ENCODE measurements around the gene OCA2. TPM values are rescaled to one million over a fixed set of nuclear protein-coding genes. Genes with fewer than 3 reads are reported as not detected.

OCA2 gene
- total RNA-seq, 1 experiment from 2014 or later = 0.13 TPM

- ATAC-seq (no peak), DNase-seq (ENCODE audit: low read depth, low spot score) (no peak)
- Histone ChIP-seq H3K27me3 (ENCODE audit: control insufficient read depth, insufficient read depth, low read length) (no peaks in the 10 kb centered on the region), H3K9me3 (ENCODE audit: control insufficient read depth, insufficient read depth, low read depth, low read length) (no peaks in the 10 kb centered on the region), H3K27ac (ENCODE audit: low read length) (no peak overlapping the region), H3K4me3 (ENCODE audit: low read depth in 2 of 2, low read length in 2 of 2) (no peak overlapping the region), H3K36me3 (ENCODE audit: control insufficient read depth, insufficient read depth, low read length) (no peaks in the 10 kb centered on the region), H3K4me1 (ENCODE audit: control insufficient read depth, insufficient read depth, low read length) (no peaks in the 10 kb centered on the region)
- intact Hi-C loops (cut with micrococcal nuclease; ENCODE audit: unreplicated experiment) = no loop called here
- in situ Hi-C loops (cut with HindIII; ENCODE audit: low pct_unique_long_range_greater_than_20kb, low sequenced_read_pairs) = no loop called here
- TF ChIP-seq REST (IDR thresholded peaks at IDR 0.05; ENCODE audit: insufficient read depth in 1 of 2, low read depth in 2 of 2, low read length in 1 of 2) = no peak
- TF ChIP-seq POLR2AphosphoS5 (IDR thresholded peaks at IDR 0.05; ENCODE audit: low read depth, low read length) = no peak
- no peak for TF ChIP-seq SIN3A (IDR thresholded peaks at IDR 0.05; ENCODE audit: borderline replicate concordance, insufficient read depth, low read depth, low read length)
- no peak for TF ChIP-seq TCF7L2 (IDR thresholded peaks at IDR 0.05; ENCODE audit: low read depth, low read length)
- TF ChIP-seq, protein P1, sequence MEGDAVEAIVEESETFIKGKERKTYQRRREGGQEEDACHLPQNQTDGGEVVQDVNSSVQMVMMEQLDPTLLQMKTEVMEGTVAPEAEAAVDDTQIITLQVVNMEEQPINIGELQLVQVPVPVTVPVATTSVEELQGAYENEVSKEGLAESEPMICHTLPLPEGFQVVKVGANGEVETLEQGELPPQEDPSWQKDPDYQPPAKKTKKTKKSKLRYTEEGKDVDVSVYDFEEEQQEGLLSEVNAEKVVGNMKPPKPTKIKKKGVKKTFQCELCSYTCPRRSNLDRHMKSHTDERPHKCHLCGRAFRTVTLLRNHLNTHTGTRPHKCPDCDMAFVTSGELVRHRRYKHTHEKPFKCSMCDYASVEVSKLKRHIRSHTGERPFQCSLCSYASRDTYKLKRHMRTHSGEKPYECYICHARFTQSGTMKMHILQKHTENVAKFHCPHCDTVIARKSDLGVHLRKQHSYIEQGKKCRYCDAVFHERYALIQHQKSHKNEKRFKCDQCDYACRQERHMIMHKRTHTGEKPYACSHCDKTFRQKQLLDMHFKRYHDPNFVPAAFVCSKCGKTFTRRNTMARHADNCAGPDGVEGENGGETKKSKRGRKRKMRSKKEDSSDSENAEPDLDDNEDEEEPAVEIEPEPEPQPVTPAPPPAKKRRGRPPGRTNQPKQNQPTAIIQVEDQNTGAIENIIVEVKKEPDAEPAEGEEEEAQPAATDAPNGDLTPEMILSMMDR (IDR thresholded peaks at IDR 0.05) = no peak
- BruUV-seq (replicated peaks) = no TSS peak
- CTCF ChIA-PET = no interaction called here
- POLR2A ChIA-PET = no interaction called here
Measured at GRCh38 chr15:27784107-27784506, 315.0 kb downstream of the OCA2 start.

DNA sequence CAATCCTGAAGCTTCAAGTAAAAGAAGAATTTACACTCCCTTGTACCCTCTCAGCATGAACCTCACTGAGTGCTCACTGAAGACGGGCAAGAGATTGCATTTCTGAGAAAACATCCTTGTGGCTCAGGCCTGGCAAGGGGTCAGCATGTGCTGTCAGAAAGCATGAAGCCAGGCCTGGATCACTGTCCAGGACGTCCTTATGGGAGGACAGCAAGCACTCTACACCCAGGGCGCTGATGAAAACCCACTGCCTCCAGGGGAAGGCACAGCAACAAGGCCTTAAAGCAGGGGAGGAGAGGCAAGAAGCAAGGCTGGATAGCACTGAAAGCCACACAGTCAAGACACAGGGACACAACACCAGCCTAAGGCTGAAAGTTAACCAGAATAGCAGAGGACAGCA, 315.4 kb downstream of the OCA2 start:
- no peaks in the 10 kb centered on the region for H3K4me1 ChIP-seq (ENCODE audit: control insufficient read depth, insufficient read depth, low read length)
- H3K4me3 ChIP-seq (ENCODE audit: low read depth in 2 of 2, low read length in 2 of 2) = no peak overlapping the region
- no peaks in the 10 kb centered on the region for H3K36me3 ChIP-seq (ENCODE audit: control insufficient read depth, insufficient read depth, low read length)
- no peak for TF ChIP-seq POLR2AphosphoS5 (IDR thresholded peaks at IDR 0.05; ENCODE audit: low read depth, low read length)
- TF ChIP-seq, protein P1 (IDR thresholded peaks at IDR 0.05) = no peak
- no peak for TF ChIP-seq REST (IDR thresholded peaks at IDR 0.05; ENCODE audit: insufficient read depth in 1 of 2, low read depth in 2 of 2, low read length in 1 of 2)
- TF ChIP-seq TCF7L2 (IDR thresholded peaks at IDR 0.05; ENCODE audit: low read depth, low read length) = no peak
- TF ChIP-seq SIN3A (IDR thresholded peaks at IDR 0.05; ENCODE audit: borderline replicate concordance, insufficient read depth, low read depth, low read length) = no peak
- no TSS peak for BruUV-seq (replicated peaks)
- DNase-seq (ENCODE audit: low read depth, low spot score) (no peak), ATAC-seq (no peak)
- H3K9me3 ChIP-seq (ENCODE audit: control insufficient read depth, insufficient read depth, low read depth, low read length) = no peaks in the 10 kb centered on the region
- H3K27me3 ChIP-seq (ENCODE audit: control insufficient read depth, insufficient read depth, low read length) = no peaks in the 10 kb centered on the region
- ChIA-PET CTCF (no interaction called here), POLR2A (no interaction called here)
- intact Hi-C loops (cut with micrococcal nuclease; ENCODE audit: unreplicated experiment) = no loop called here
- in situ Hi-C loops (cut with HindIII; ENCODE audit: low pct_unique_long_range_greater_than_20kb, low sequenced_read_pairs) = no loop called here
- H3K27ac ChIP-seq (ENCODE audit: low read length) = no peak overlapping the region

All from Panc1 (cell line).